Stimulated activated CD8-positive, alpha-beta memory T cell treated with anti-CD3 and anti-CD28 coated beads, Interleukin-12 subunit alpha, Interleukin-12 subunit beta, amount 100 ng/mL, for 1 hour (primary cell): ENCODE data around the gene AKAP13.
"Not testable (repeated sequence)": the region's sequence is repeated elsewhere in the genome, so short reads cannot be mapped to it uniquely, and the experiment has no call there.

Experiments
- DNase-seq: peaks from one replicate; pipeline ENCODE4 v3.0.0-alpha.2; 2020; ENCODE audit warnings: low read depth

Gene AKAP13

DNA sequence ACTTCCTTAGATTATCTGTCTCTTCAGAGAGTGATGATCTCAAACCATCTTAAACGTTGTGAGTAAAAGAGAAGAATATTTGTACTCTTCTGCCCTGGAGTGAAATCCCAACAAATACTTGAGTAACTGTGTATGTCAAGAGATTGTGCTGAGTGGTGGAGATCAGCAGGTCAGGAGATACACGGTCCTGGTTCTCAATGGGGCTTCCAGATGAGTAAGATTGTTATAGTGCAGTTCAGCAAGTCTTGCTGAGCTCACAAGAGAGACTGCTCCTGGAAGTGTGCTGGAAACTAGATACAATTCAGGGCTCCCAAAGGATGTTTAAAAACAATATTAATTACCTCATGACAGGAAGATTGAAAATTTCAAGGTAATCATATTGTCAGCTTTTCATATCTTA lies 184.3 kb downstream of the AKAP13 start:
- no peak for DNase-seq

- DNase-seq = no peak
Observed at GRCh38 chr15:85568261-85568808, 187.9 kb downstream of the AKAP13 start.

GRCh38 chr15:85570336-85570735 lies 189.9 kb downstream of the AKAP13 start:
- DNase-seq = no peak

GRCh38 chr15:85571780-85572179 lies 191.4 kb downstream of the AKAP13 start:
- no peak for DNase-seq

DNA sequence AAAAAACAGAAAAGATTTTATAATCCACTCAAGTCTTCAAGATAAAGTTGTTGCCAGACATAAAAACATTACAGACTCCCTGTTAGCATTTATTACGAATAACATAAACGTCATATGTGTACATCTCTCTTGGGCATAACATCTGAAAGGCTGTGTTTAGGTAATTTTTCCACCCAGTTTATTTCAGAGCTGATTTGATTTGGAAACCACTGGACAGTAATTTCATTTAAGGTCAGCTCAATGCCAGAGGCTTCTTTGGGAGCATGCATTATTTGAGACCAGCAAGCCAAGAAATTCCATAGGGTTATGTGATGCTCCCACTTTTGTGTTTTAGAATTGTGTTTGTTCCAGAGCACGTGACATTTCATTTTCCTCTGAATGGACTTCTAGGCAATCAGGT lies 196.0 kb downstream of the AKAP13 start:
- DNase-seq = no peak

DNA sequence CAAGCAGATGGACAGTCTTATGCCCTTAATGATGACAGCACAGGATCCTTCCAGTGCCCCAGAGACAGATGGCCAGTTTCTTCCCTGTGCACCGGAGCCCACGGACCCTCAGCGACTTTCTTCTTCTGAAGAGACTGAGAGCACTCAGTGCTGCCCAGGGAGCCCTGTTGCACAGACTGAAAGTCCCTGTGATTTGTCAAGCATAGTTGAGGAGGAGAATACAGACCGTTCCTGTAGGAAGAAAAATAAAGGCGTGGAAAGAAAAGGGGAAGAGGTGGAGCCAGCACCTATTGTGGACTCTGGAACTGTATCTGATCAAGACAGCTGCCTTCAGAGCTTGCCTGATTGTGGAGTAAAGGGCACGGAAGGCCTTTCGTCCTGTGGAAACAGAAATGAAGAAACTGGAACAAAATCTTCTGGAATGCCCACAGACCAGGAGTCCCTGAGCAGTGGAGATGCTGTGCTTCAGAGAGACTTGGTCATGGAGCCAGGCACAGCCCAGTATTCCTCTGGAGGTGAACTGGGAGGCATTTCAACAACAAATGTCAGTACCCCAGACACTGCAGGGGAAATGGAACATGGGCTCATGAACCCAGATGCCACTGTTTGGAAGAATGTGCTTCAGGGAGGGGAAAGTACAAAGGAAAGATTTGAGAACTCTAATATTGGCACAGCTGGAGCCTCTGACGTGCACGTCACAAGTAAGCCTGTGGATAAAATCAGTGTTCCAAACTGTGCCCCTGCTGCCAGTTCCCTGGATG lies 198.7 kb downstream of the AKAP13 start:
- DNase-seq = no peak

GRCh38 chr15:85579957-85580694 lies 199.7 kb downstream of the AKAP13 start:
- DNase-seq = no peak

GRCh38 chr15:85580879-85581278 lies 200.5 kb downstream of the AKAP13 start:
- peak; percentile 29 for DNase-seq

GRCh38 chr15:85581495-85581894 lies 201.1 kb downstream of the AKAP13 start:
- no peak for DNase-seq

DNA sequence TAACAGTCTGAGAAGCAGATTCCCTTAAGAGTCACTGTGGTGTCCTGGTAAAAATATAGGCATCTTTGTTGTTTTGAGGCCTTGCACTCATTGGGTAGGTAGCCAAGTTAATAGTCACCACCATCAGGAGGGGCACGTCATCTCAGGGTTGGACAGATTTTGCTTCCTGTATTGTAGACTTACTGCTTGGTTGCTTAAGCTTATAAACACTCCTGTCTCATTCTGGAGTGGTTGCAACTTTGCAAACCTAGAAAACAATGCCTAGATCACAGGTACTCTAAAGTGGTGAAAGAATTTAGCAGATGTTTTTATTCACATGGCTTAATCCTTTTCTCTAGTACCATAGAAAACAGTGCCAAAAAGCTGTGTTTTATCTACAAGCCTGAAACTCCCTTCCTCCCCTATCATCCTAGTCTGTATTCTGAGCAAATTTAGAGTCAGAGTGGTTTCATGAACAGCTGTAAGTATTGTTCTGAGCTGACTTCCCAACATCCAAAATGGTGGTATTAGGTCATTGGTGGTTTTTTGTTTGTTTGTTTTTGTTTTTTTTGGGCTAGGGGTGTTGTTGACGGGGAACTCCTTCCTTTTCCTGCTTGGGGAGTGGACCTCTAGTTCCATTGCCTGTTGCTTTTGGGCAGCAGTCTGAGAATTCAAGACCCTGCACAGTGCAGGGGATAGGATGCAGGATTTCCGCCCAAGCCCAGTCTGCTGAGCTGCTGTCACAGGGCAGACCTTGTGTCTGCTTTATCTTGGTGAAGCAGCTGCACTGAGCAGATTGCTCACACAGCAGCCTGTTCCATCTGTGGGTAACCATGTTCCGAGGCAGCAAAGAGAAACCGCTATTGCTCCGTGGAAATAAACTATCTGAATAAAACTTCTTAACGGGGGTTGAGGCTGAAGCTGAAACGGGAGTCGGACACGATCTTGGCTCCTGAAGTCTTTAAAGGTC lies 202.0 kb downstream of the AKAP13 start:
- DNase-seq = peak; percentile 51

DNA sequence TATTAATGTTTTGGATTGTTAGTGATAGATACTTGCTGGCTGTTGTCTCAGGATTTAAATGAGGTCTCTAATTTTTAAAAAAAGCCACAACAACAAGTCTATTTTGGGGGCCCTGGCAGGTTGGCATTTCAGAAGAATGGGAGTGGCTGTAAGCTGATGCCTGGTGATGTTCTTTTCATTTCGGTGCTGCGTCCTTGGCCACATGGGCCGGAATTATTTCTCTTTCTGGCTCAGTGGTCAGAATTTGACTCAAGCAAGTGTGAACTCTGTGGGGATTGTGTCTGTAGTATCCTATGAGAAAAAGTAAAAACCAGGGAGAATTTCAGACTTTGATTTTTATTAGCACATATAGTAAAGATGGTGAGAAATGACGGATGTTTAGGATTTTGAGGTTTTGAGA lies 203.0 kb downstream of the AKAP13 start:
- no peak for DNase-seq

DNA sequence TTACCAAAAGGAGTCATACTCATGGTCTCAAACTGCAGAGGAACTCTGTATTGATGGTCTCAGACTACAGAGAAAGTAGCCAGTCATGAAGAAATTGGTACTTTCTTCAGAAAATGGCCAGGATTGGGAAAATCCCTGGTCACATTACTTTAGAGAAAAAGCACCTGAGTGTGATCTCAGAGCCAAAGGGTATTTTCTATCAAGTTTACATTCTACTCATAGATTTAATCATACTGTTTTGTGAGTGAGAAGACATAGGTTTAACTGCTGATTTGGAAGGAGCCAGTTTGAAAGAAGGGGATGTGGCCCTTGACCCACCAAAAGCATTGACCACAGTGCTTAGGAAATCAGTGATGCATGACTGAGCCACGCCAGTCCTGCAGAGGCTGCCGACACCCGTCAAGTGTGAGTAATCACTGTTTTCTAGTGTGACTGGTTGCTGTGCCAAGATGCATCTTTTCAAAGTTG lies 203.6 kb downstream of the AKAP13 start:
- DNase-seq = peak; percentile 23

GRCh38 chr15:85584872-85585271 lies 204.5 kb downstream of the AKAP13 start:
- DNase-seq = no peak

- DNase-seq = not testable (repeated sequence)
Observed at GRCh38 chr15:85586196-85586595, 205.8 kb downstream of the AKAP13 start.

DNA sequence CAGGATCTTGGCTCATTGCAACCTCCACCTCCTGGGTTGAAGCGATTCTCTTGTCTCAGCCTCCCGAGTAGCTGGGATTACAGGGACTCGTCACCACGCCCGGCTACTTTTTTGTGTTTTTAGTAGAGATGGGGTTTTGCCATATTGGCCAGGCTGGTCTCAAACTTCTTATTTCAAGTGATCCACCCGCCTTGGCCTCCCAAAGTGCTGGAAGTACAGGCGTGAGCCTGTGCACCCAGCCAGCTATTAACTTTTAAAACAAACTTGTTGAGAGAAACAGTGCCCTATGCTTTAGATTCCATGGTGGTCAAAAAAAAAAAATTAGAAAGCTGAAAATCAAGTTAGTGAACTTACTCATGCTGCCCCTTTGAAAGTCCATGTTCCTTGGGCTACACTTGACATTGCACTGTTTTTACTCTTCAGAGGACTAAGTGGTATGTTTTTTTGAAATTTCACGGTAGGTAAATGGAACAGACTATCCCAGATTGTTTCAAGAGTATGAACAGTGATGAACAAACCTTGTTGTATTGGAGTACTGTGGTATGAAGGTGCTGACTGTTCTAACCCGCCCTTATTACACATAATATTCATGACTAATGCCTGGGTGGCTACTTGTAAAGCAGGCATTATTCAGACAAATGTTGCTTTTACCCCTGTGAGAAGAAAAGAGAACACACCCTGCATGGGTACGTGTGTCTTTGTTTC lies 207.5 kb downstream of the AKAP13 start:
- DNase-seq = no peak

GRCh38 chr15:85588677-85589076 lies 208.3 kb downstream of the AKAP13 start:
- DNase-seq = no peak

DNA sequence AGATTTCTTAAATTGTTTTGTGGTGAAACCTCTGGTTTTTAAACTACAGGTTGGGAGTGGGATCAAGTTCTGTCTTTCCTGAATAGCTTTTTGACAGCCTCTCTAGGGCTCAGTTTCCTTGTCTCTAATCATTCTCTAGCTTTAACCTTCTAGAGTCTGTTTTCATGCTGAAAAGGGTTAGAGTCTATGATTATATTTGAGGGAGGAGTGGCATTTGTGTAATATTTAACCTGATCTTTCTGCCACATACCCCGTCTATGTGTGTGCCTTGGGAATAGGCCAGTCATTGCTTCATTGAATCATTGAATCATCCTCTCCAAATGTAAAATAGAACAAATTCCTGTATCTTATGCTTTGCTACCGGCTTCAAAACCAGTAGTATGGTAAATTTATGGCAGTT lies 209.4 kb downstream of the AKAP13 start:
- DNase-seq = no peak

- no peak for DNase-seq
Observed at GRCh38 chr15:85591622-85592021, 211.2 kb downstream of the AKAP13 start.

DNA sequence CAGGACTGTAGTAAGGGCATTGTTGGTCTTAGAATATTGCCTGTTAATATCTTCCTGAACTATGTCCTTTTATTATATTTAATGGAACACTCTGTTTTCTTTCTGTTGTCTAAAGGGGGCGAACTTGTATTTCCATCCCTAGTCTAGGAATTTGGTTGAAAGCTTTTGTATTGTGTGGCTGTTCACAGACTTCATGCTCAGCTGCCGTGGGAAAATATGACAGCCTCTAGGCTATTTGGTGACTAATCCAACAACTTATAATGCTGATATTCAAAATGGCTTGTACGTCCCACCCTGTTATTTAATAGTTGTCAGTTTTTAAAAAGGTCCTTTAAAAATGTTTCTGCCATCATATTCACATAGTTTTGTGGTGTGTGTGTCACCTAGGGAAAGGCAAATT lies 211.7 kb downstream of the AKAP13 start:
- no peak for DNase-seq

- DNase-seq = no peak
Observed at GRCh38 chr15:85593809-85594445, 213.5 kb downstream of the AKAP13 start.
